Sigmoid colon (tissue), 7 donors: Measurements from ENCODE around the gene PELI1. TPM values are rescaled to one million over a fixed set of nuclear protein-coding genes. Genes with fewer than 3 reads are reported as not detected.
A peak's percentile ranks its signal among the peaks of the same experiment; 100 is the strongest.

Source experiments
- DNase-seq: peaks from one replicate; pipeline ENCODE4 v3.0.0-alpha.2; 2019
- H3K27ac ChIP-seq, 4 donors: fragments of 200-600 bp; sonication (generic); one replicate each; pipeline ENCODE4 v1.5.1; 2016 to 2019; ENCODE audit warnings: mild to moderate bottlenecking in 1 of 4
- H3K27me3 ChIP-seq, 3 donors: fragments of 200-600 bp; sonication (generic); one replicate each; pipeline ENCODE4 v1.5.1; 2019; ENCODE audit warnings: mild to moderate bottlenecking in 1 of 3
- H3K36me3 ChIP-seq, 4 donors: fragments of 200-600 bp; sonication (generic); one replicate each; pipeline ENCODE4 v1.5.1; 2016 to 2019
- H3K4me1 ChIP-seq, 4 donors: fragments of 200-600 bp; sonication (generic); one replicate each; pipeline ENCODE4 v1.5.1; 2017 to 2019
- H3K4me3 ChIP-seq, 4 donors: fragments of 200-600 bp; sonication (generic); one replicate each; pipeline ENCODE4 v1.5.1; 2017 to 2019; ENCODE audit warnings: mild to moderate bottlenecking in 2 of 4, moderate library complexity in 1 of 4
- H3K9me3 ChIP-seq, 4 donors: fragments of 200-600 bp in 3 of 4; sonication (generic) in 3 of 4; one replicate each; pipeline versions ENCODE4 v1.5.1 to v1.6.1; 2013 to 2019
- CTCF ChIP-seq, 4 experiments: fragments of 450-650 bp in 3 of 4; fragments of 200-600 bp in 1 of 4; IDR thresholded peaks; one replicate each; pipeline ENCODE4 v1.5.1; 2016 to 2019; ENCODE audit warnings: antibody characterized with exemption in 4 of 4, mild to moderate bottlenecking in 3 of 4, moderate library complexity in 2 of 4
- EP300 ChIP-seq, 4 donors: sonication (generic); formaldehyde crosslinking; IDR thresholded peaks; one replicate each; pipeline ENCODE4 v1.6.1; 2017; ENCODE audit warnings: antibody characterized with exemption in 4 of 4
- POLR2A ChIP-seq, 2 donors: fragments of 450-650 bp; IDR thresholded peaks; one replicate each; pipeline ENCODE4 v1.6.1; 2016; ENCODE audit warnings: antibody characterized with exemption in 2 of 2, mild to moderate bottlenecking in 2 of 2, moderate library complexity in 2 of 2
- POLR2AphosphoS5 ChIP-seq, 4 donors: sonication (generic); formaldehyde crosslinking; IDR thresholded peaks; one replicate each; pipeline ENCODE4 v1.6.1; 2017; ENCODE audit warnings: antibody characterized with exemption in 4 of 4
- WGBS, 2 donors: extraction: QIAGEN DNeasy Blood & Tissue Kit; methylation state at CpG; one replicate each; pipeline ENCODE4 v1.1.7; 2013; 5-methylcytosine and 5-hydroxymethylcytosine counted together
- intact Hi-C: fragments of 100-400 bp; cut with DNase I; formaldehyde crosslinking; loops from one replicate; pipeline ENCODE4 v1.15.1; 2023
- polyA plus RNA-seq, 3 donors: library from polyadenylated mRNA; stranded (reverse); fragments of 200-250 nt; gene quantifications; one replicate each; pipeline ENCODE4 v1.2.3, GENCODE V29; 2013
- total RNA-seq, 4 donors: library from RNA; depleted of rRNA; stranded (reverse); fragments of >200 nt; gene quantifications; one replicate each; pipeline ENCODE4 v1.1.0, GENCODE V29; 2016
- donor health status: healthy with polysubstance abuse.
- donor health status: Bipolar disorder and iron deficiency.
- donor health status: healthy.

Gene PELI1
- total and polyA plus RNA-seq, 7 donors: 18.6 to 30.8 (median 24.3) TPM

GRCh38 chr2:64120008-64120407 lies 24.2 kb downstream of the PELI1 start:
- Histone ChIP-seq H3K27me3 (no peaks in the 10 kb centered on the region), H3K4me1 (peaks cover 0 to 53% (median 44%) of the 10 kb centered on the region in 4 donors), H3K27ac (peak overlapping the region in 1 of 4 donors; percentile 35), H3K36me3 (no peaks in the 10 kb centered on the region), H3K9me3 (no peaks in the 10 kb centered on the region), H3K4me3 (no peak overlapping the region)
- DNase-seq: no peak
- WGBS, 2 donors: 71 to 83% methylated on average over 2 of the region's 2 CpGs
- no peak for TF ChIP-seq POLR2A (IDR thresholded peaks at IDR 0.05)
- no peak for TF ChIP-seq CTCF (IDR thresholded peaks at IDR 0.05)
- TF ChIP-seq POLR2AphosphoS5 (IDR thresholded peaks at IDR 0.05): no peak
- TF ChIP-seq EP300 (IDR thresholded peaks at IDR 0.05): no peak
- intact Hi-C loops: no loop called here

DNA sequence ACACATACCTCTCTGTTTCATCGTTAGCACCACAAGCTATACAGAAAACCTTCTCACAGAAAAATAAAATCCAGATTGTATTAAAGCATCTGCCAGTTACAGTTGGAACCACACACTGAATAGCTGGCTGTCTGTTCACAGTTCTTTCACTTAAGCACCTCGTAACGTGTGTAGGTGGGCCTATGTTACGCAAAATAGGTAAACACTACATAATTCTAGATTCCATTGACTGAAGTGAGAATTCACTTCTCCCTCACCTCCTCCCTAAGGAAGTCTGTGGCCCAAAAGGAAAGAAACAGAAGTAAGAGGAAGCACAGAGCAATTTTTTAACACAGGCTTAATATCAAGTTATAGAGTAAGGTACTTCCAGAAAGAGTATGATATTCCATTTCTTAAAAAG lies 24.9 kb downstream of the PELI1 start:
- intact Hi-C loops: no loop called here
- no peaks in the 10 kb centered on the region for H3K36me3 ChIP-seq
- no peak overlapping the region for H3K4me3 ChIP-seq
- DNase-seq: no peak
- peak overlapping the region in 1 of 4 donors; percentile 35 for H3K27ac ChIP-seq
- peaks cover 0 to 59% (median 48%) of the 10 kb centered on the region in 4 donors for H3K4me1 ChIP-seq
- no peak for TF ChIP-seq CTCF (IDR thresholded peaks at IDR 0.05)
- TF ChIP-seq POLR2A (IDR thresholded peaks at IDR 0.05): no peak
- TF ChIP-seq POLR2AphosphoS5 (IDR thresholded peaks at IDR 0.05): no peak
- TF ChIP-seq EP300 (IDR thresholded peaks at IDR 0.05): no peak
- H3K9me3 ChIP-seq: no peaks in the 10 kb centered on the region
- H3K27me3 ChIP-seq: no peaks in the 10 kb centered on the region
- WGBS, 2 donors: 14 to 62% methylated on average over 4 of the region's 4 CpGs

- Histone ChIP-seq H3K27me3 (no peaks in the 10 kb centered on the region), H3K27ac (peak overlapping the region in 1 of 4 donors; percentile 23), H3K4me3 (no peak overlapping the region), H3K36me3 (no peaks in the 10 kb centered on the region), H3K9me3 (no peaks in the 10 kb centered on the region), H3K4me1 (peaks cover 0 to 88% (median 74%) of the 10 kb centered on the region in 4 donors)
- no peak for DNase-seq
- 14 to 43% methylated on average over 2 of the region's 2 CpGs for WGBS, 2 donors
- no peak for TF ChIP-seq CTCF (IDR thresholded peaks at IDR 0.05)
- TF ChIP-seq POLR2AphosphoS5 (IDR thresholded peaks at IDR 0.05): no peak
- TF ChIP-seq POLR2A (IDR thresholded peaks at IDR 0.05): no peak
- no peak for TF ChIP-seq EP300 (IDR thresholded peaks at IDR 0.05)
- intact Hi-C loops: no loop called here
Observed at GRCh38 chr2:64115808-64116598, 28.2 kb downstream of the PELI1 start.

- H3K9me3 ChIP-seq: no peaks in the 10 kb centered on the region
- H3K36me3 ChIP-seq: no peaks in the 10 kb centered on the region
- no peaks in the 10 kb centered on the region for H3K27me3 ChIP-seq
- no peak for DNase-seq
- WGBS, 2 donors: 57 to 81% methylated on average over 3 of the region's 3 CpGs
- H3K4me1 ChIP-seq: peaks cover 0 to 79% (median 64%) of the 10 kb centered on the region in 4 donors
- H3K27ac ChIP-seq: peak overlapping the region in 1 of 4 donors; percentile 6
- intact Hi-C loops: no loop called here
- H3K4me3 ChIP-seq: no peak overlapping the region
- TF ChIP-seq POLR2AphosphoS5 (IDR thresholded peaks at IDR 0.05): no peak
- TF ChIP-seq CTCF (IDR thresholded peaks at IDR 0.05): no peak
- TF ChIP-seq POLR2A (IDR thresholded peaks at IDR 0.05): no peak
- no peak for TF ChIP-seq EP300 (IDR thresholded peaks at IDR 0.05)
Observed at GRCh38 chr2:64114912-64115277, 29.3 kb downstream of the PELI1 start.
